Measurements from ENCODE around the gene NRIP1.

NRIP1 gene

GRCh38 chr21:15006594-15007230, 58.1 kb downstream of the NRIP1 start:
- DNase-seq (ENCODE audit: low read depth in 2 of 2) = no peak

GRCh38 chr21:15005391-15005790, 59.4 kb downstream of the NRIP1 start:
- DNase-seq (ENCODE audit: low read depth in 2 of 2) = no peak

- DNase-seq (ENCODE audit: low read depth in 2 of 2) = no peak
These were observed 60.0 kb downstream of the NRIP1 start for GRCh38 chr21:15004721-15005370.

- no peak for DNase-seq (ENCODE audit: low read depth in 2 of 2)
These were observed 61.2 kb downstream of the NRIP1 start for GRCh38 chr21:15003463-15004135.

GRCh38 chr21:15001857-15002606, 62.8 kb downstream of the NRIP1 start:
- DNase-seq (ENCODE audit: low read depth in 2 of 2) = no peak

GRCh38 chr21:15001113-15001512, 63.7 kb downstream of the NRIP1 start:
- DNase-seq (ENCODE audit: low read depth in 2 of 2) = no peak

GRCh38 chr21:15000081-15000480, 64.7 kb downstream of the NRIP1 start:
- DNase-seq (ENCODE audit: low read depth in 2 of 2) = no peak

GRCh38 chr21:14998784-14999183, 66.0 kb downstream of the NRIP1 start:
- no peak for DNase-seq (ENCODE audit: low read depth in 2 of 2)

GRCh38 chr21:14998336-14998735, 66.5 kb downstream of the NRIP1 start:
- no peak for DNase-seq (ENCODE audit: low read depth in 2 of 2)

- DNase-seq (ENCODE audit: low read depth in 2 of 2) = no peak
These were observed 68.9 kb downstream of the NRIP1 start for GRCh38 chr21:14995695-14996490.

- no peak for DNase-seq (ENCODE audit: low read depth in 2 of 2)
These were observed 69.6 kb downstream of the NRIP1 start for GRCh38 chr21:14995226-14995625.

GRCh38 chr21:14993115-14993514, 71.7 kb downstream of the NRIP1 start:
- DNase-seq (ENCODE audit: low read depth in 2 of 2) = no peak

GRCh38 chr21:14991957-14992356, 72.8 kb downstream of the NRIP1 start:
- no peak for DNase-seq (ENCODE audit: low read depth in 2 of 2)

- DNase-seq (ENCODE audit: low read depth in 2 of 2) = no peak
These were observed 75.4 kb downstream of the NRIP1 start for GRCh38 chr21:14989359-14989758.

- no peak for DNase-seq (ENCODE audit: low read depth in 2 of 2)
These were observed 76.0 kb downstream of the NRIP1 start for GRCh38 chr21:14988760-14989159.

GRCh38 chr21:14987370-14988170, 77.2 kb downstream of the NRIP1 start:
- no peak for DNase-seq (ENCODE audit: low read depth in 2 of 2)

GRCh38 chr21:14985306-14985705, 79.5 kb downstream of the NRIP1 start:
- DNase-seq (ENCODE audit: low read depth in 2 of 2) = no peak

- DNase-seq (ENCODE audit: low read depth in 2 of 2) = no peak
These were observed 82.5 kb downstream of the NRIP1 start for GRCh38 chr21:14982336-14982735.

- no peak for DNase-seq (ENCODE audit: low read depth in 2 of 2)
These were observed 83.6 kb downstream of the NRIP1 start for GRCh38 chr21:14981246-14981645.

- no peak for DNase-seq (ENCODE audit: low read depth in 2 of 2)
These were observed 85.5 kb downstream of the NRIP1 start for GRCh38 chr21:14979264-14979663.

GRCh38 chr21:14977814-14978213, 87.0 kb downstream of the NRIP1 start:
- DNase-seq (ENCODE audit: low read depth in 2 of 2) = no peak
